Natural killer cell (primary cell): ENCODE data around the gene UBAC1. TPM values are rescaled to one million over a fixed set of nuclear protein-coding genes. Genes with fewer than 3 reads are reported as not detected.
"Not testable (repeated sequence)": the region's sequence is repeated elsewhere in the genome, so short reads cannot be mapped to it uniquely, and the experiment has no call there.

Source experiments
- ATAC-seq, 3 donors: fragments of 150-1000 bp in 2 of 3; fragments of 200-7000 bp in 1 of 3; cut with Tn5 transposase; 1 replicate in 1 of 3; 2 replicates in 2 of 3; pipeline ENCODE4 v1.10.0; 2021; ENCODE audit warnings: mild to moderate bottlenecking in 2 of 3, moderate library complexity in 2 of 3
- DNase-seq, 2 donors: peaks; one replicate each; pipeline versions ENCODE4 v3.0.0 to v3.0.0-alpha.2; 2013 to 2021; ENCODE audit warnings: mixed read lengths in 1 of 2
- H3K27ac ChIP-seq: one replicate; pipeline ENCODE4 v1.5.1; 2013; ENCODE audit warnings: mild to moderate bottlenecking, low read length
- H3K27me3 ChIP-seq: one replicate; pipeline ENCODE4 v1.6.1; 2013; ENCODE audit warnings: low read length; ENCODE audit not compliant: control insufficient read depth, insufficient read depth
- H3K36me3 ChIP-seq: one replicate; pipeline ENCODE4 v1.6.1; 2013; ENCODE audit warnings: low read length; ENCODE audit not compliant: control insufficient read depth, insufficient read depth
- H3K4me1 ChIP-seq: one replicate; pipeline ENCODE4 v1.6.1; 2013; ENCODE audit warnings: low read length; ENCODE audit not compliant: control insufficient read depth, insufficient read depth
- H3K4me3 ChIP-seq: one replicate; pipeline ENCODE4 v1.5.1; 2013; ENCODE audit warnings: low read length
- H3K9me3 ChIP-seq: one replicate; pipeline ENCODE4 v1.6.1; 2013; ENCODE audit warnings: low read length; ENCODE audit not compliant: control insufficient read depth, insufficient read depth
- H3K27ac Mint-ChIP-seq, 2 donors: one replicate each; pipeline ENCODE4 v1.8.0; 2022; ENCODE audit warnings: mild to moderate bottlenecking in 2 of 2, mixed read lengths in 2 of 2, moderate library complexity in 1 of 2
- H3K27me3 Mint-ChIP-seq, 2 donors: one replicate each; pipeline ENCODE4 v1.8.0; 2022; ENCODE audit warnings: low read depth in 2 of 2, mixed read lengths in 2 of 2
- H3K36me3 Mint-ChIP-seq: one replicate; pipeline ENCODE4 v1.8.0; 2022; ENCODE audit warnings: mixed read lengths
- H3K4me1 Mint-ChIP-seq, 2 donors: one replicate each; pipeline ENCODE4 v1.8.0; 2022; ENCODE audit warnings: mixed read lengths in 2 of 2
- H3K4me3 Mint-ChIP-seq: one replicate; pipeline ENCODE4 v1.8.0; 2022; ENCODE audit warnings: mild to moderate bottlenecking, moderate library complexity, mixed read lengths
- H3K9me3 Mint-ChIP-seq, 2 donors: one replicate each; pipeline ENCODE4 v1.8.0; 2022; ENCODE audit warnings: mixed read lengths in 2 of 2
- CTCF ChIP-seq: fragments of 200-600 bp; IDR thresholded peaks from one replicate; pipeline ENCODE4 v1.8.0; 2022; ENCODE audit warnings: antibody characterized with exemption
- WGBS: methylation state at CpG from one replicate; pipeline ENCODE4 v1.1.7; 2013; ENCODE audit warnings: missing lambda C conversion rate; ENCODE audit not compliant: insufficient coverage; 5-methylcytosine and 5-hydroxymethylcytosine counted together
- intact Hi-C: fragments of 100-400 bp; cut with micrococcal nuclease; formaldehyde crosslinking; loops from one replicate; pipeline ENCODE4 v1.14.2; 2022
- total RNA-seq, 4 donors: library from RNA; stranded (reverse); fragments of 120-200 nt in 1 of 4; gene quantifications; one replicate each; pipeline versions ENCODE4 v1.2.3 to v1.2.4, GENCODE V29; 2013 to 2022

The UBAC1 gene
- total RNA-seq, 3 donors from 2014 or later (not counting 1 experiment from before 2014, with no cell fraction given): 22.7 to 31.8 (median 27.6) TPM

GRCh38 chr9:135945969-135946368, 15.2 kb downstream of the UBAC1 start:
- Histone ChIP-seq H3K4me1 (no peaks in the 10 kb centered on the region), H3K9me3 (no peaks in the 10 kb centered on the region), H3K27me3 (no peaks in the 10 kb centered on the region), H3K4me3 (no peak overlapping the region), H3K36me3 (peaks cover 46% of the 10 kb centered on the region), H3K27ac (no peak overlapping the region)
- Mint-ChIP-seq H3K4me1 (peaks cover 4 to 5% of the 10 kb centered on the region in 2 donors), H3K36me3 (peaks cover 21% of the 10 kb centered on the region), H3K27me3 (no peaks in the 10 kb centered on the region), H3K27ac (no peak overlapping the region), H3K9me3 (no peaks in the 10 kb centered on the region), H3K4me3 (no peak overlapping the region)
- DNase-seq: no peak
- no peak for TF ChIP-seq CTCF
- 98% methylated on average over 18 of the region's 18 CpGs for WGBS
- no peak for ATAC-seq
- intact Hi-C loops: no loop called here

- Mint-ChIP-seq H3K4me1 (peaks cover 1 to 7% of the 10 kb centered on the region in 2 donors), H3K27ac (no peak overlapping the region), H3K36me3 (peaks cover 21% of the 10 kb centered on the region), H3K27me3 (no peaks in the 10 kb centered on the region), H3K9me3 (no peaks in the 10 kb centered on the region), H3K4me3 (no peak overlapping the region)
- ATAC-seq (no peak), DNase-seq (no peak)
- H3K36me3 ChIP-seq: peaks cover 42% of the 10 kb centered on the region
- H3K27ac ChIP-seq: no peak overlapping the region
- H3K4me3 ChIP-seq: no peak overlapping the region
- intact Hi-C loops: no loop called here
- WGBS: 93% methylated on average over 36 of the region's 36 CpGs
- H3K4me1 ChIP-seq: no peaks in the 10 kb centered on the region
- H3K27me3 ChIP-seq: no peaks in the 10 kb centered on the region
- TF ChIP-seq CTCF: no peak
- H3K9me3 ChIP-seq: peaks cover 4% of the 10 kb centered on the region
Measured at GRCh38 chr9:135944444-135945252, 16.5 kb downstream of the UBAC1 start.

GRCh38 chr9:135943604-135944003, 17.6 kb downstream of the UBAC1 start:
- H3K4me3 Mint-ChIP-seq, intact Hi-C loops, ATAC-seq, H3K4me1 ChIP-seq, DNase-seq, H3K27me3 ChIP-seq, H3K27me3 Mint-ChIP-seq, H3K4me3 ChIP-seq, H3K27ac Mint-ChIP-seq, H3K27ac ChIP-seq, H3K9me3 Mint-ChIP-seq: not testable (repeated sequence)
- peaks cover 8 to 14% of the 10 kb centered on the region in 2 donors for H3K4me1 Mint-ChIP-seq
- whole genome bisulfite sequencing: 98% methylated on average over 4 of the region's 6 CpGs
- Histone ChIP-seq H3K36me3 (peaks cover 35% of the 10 kb centered on the region), H3K9me3 (peaks cover 14% of the 10 kb centered on the region)
- peaks cover 12% of the 10 kb centered on the region for H3K36me3 Mint-ChIP-seq

- no peaks in the 10 kb centered on the region for H3K27me3 ChIP-seq
- H3K36me3 ChIP-seq: peaks cover 46% of the 10 kb centered on the region
- peaks cover 10% of the 10 kb centered on the region for H3K4me1 ChIP-seq
- DNase-seq (no peak), ATAC-seq (no peak)
- Mint-ChIP-seq H3K36me3 (peaks cover 7% of the 10 kb centered on the region), H3K27me3 (peaks cover 0 to 5% of the 10 kb centered on the region in 2 donors), H3K9me3 (peaks cover 3 to 4% of the 10 kb centered on the region in 2 donors), H3K27ac (no peak overlapping the region), H3K4me1 (peaks cover 8 to 14% of the 10 kb centered on the region in 2 donors), H3K4me3 (no peak overlapping the region)
- H3K9me3 ChIP-seq: peaks cover 14% of the 10 kb centered on the region
- no peak for TF ChIP-seq CTCF
- H3K4me3 ChIP-seq: no peak overlapping the region
- intact Hi-C loops: no loop called here
- WGBS: 96% methylated on average over 13 of the region's 13 CpGs
- no peak overlapping the region for H3K27ac ChIP-seq
Measured at GRCh38 chr9:135941288-135941995, 19.7 kb downstream of the UBAC1 start.
